Measurements from ENCODE around the gene NWD2.

Gene NWD2

DNA sequence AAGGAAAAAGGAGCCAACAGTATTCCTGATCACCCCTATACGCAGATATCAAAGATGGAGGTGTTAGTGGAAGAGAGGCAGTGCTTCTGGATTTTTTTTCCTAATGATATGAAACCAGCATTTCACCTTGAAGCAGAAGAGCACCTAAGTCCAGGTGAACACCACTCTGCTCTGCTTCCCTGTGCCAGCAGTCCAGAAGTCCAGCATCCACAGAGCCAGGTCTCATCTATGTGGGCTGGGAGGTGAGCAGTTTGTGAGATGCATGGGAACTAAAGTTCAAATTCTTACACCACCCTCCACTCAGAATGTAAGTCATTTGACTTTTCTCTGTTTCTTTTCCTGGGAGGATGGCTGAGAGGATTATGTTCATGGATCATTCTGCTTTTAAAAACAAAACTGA lies 239.1 kb downstream of the NWD2 start:
- no peaks in the 10 kb centered on the region for H4K20me1 ChIP-seq (ENCODE audit: low read depth, low read length)
- H3K4me2 ChIP-seq (ENCODE audit: low read depth, low read length, poor library complexity, severe bottlenecking), result no peak overlapping the region
- no peaks in the 10 kb centered on the region for H3K36me3 ChIP-seq (ENCODE audit: low read length)
- H3K9me2 ChIP-seq (replicated peaks; ENCODE audit: insufficient read depth, low read length), result no peaks in the 10 kb centered on the region
- no peaks in the 10 kb centered on the region for H3F3A ChIP-seq (ENCODE audit: insufficient read depth)
- no peak overlapping the region for H3K9ac ChIP-seq (ENCODE audit: low read length)
- no peaks in the 10 kb centered on the region for H3K9me3 ChIP-seq (ENCODE audit: insufficient read depth, low read length)
- H3K27ac ChIP-seq (ENCODE audit: low read depth, low read length), result no peak overlapping the region
- no peak for TF ChIP-seq EZH2phosphoT487 (conservative IDR thresholded peaks at IDR 0.05; ENCODE audit: low read length)
- TF ChIP-seq, protein P1, sequence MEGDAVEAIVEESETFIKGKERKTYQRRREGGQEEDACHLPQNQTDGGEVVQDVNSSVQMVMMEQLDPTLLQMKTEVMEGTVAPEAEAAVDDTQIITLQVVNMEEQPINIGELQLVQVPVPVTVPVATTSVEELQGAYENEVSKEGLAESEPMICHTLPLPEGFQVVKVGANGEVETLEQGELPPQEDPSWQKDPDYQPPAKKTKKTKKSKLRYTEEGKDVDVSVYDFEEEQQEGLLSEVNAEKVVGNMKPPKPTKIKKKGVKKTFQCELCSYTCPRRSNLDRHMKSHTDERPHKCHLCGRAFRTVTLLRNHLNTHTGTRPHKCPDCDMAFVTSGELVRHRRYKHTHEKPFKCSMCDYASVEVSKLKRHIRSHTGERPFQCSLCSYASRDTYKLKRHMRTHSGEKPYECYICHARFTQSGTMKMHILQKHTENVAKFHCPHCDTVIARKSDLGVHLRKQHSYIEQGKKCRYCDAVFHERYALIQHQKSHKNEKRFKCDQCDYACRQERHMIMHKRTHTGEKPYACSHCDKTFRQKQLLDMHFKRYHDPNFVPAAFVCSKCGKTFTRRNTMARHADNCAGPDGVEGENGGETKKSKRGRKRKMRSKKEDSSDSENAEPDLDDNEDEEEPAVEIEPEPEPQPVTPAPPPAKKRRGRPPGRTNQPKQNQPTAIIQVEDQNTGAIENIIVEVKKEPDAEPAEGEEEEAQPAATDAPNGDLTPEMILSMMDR (IDR thresholded peaks at IDR 0.05; ENCODE audit: insufficient read depth, low read length, poor library complexity, severe bottlenecking), result no peak
- H3K79me2 ChIP-seq (ENCODE audit: insufficient read depth, low read length), result no peaks in the 10 kb centered on the region
- H2AFZ ChIP-seq (ENCODE audit: low read depth, low read length, severe bottlenecking), result no peak overlapping the region
- no peaks in the 10 kb centered on the region for H3K27me3 ChIP-seq (ENCODE audit: low read length)
- no peak overlapping the region for H3K4me3 ChIP-seq (ENCODE audit: insufficient read depth, low read length, poor library complexity, severe bottlenecking)

DNA sequence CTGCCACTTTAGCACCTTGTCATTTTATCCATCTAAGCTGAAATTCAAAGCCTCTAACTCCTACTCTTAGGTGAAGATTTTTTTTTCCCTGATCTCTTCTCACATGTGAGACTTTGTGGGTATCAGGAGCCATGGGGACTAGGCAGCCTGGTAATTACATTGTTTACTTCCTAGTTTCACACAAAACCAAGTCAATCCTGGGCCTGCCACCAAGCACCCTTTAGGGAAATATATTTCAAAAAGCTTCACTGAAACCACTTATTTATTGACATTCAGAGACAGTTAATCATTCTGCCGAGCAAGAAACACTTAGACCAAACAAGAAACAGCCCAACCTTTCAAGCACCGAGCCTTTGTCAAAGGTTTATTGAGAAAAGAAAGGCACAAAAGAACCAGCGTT lies 241.6 kb downstream of the NWD2 start:
- TF ChIP-seq, protein P1 (IDR thresholded peaks at IDR 0.05; ENCODE audit: insufficient read depth, low read length, poor library complexity, severe bottlenecking), result no peak
- TF ChIP-seq EZH2phosphoT487 (conservative IDR thresholded peaks at IDR 0.05; ENCODE audit: low read length), result no peak
- H3K36me3 ChIP-seq (ENCODE audit: low read length), result no peaks in the 10 kb centered on the region
- H3K27me3 ChIP-seq (ENCODE audit: low read length), result no peaks in the 10 kb centered on the region
- no peak overlapping the region for H3K4me2 ChIP-seq (ENCODE audit: low read depth, low read length, poor library complexity, severe bottlenecking)
- H3K9me2 ChIP-seq (replicated peaks; ENCODE audit: insufficient read depth, low read length), result no peaks in the 10 kb centered on the region
- no peak overlapping the region for H3K9ac ChIP-seq (ENCODE audit: low read length)
- no peaks in the 10 kb centered on the region for H4K20me1 ChIP-seq (ENCODE audit: low read depth, low read length)
- H3K9me3 ChIP-seq (ENCODE audit: insufficient read depth, low read length), result no peaks in the 10 kb centered on the region
- no peak overlapping the region for H3K27ac ChIP-seq (ENCODE audit: low read depth, low read length)
- no peaks in the 10 kb centered on the region for H3K79me2 ChIP-seq (ENCODE audit: insufficient read depth, low read length)
- H3K4me3 ChIP-seq (ENCODE audit: insufficient read depth, low read length, poor library complexity, severe bottlenecking), result no peak overlapping the region
- H3F3A ChIP-seq (ENCODE audit: insufficient read depth), result no peaks in the 10 kb centered on the region
- no peak overlapping the region for H2AFZ ChIP-seq (ENCODE audit: low read depth, low read length, severe bottlenecking)

DNA sequence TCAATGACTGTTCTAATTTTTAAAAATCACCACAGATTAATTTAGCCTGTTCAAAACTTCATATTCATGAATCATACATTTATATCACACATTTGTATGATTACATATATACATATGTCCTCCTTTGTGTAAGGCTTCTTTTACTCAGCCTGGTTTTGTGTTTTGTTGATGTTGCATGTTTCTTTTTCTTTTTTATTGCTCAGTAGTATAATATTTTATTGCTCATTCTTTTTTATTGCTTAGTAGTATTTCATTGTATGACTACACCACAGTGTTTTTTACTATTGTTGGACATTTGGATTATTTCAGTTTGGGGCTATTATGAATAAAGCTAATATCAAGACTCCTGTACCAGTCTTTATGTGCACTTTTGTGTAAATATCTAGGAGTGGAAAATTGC lies 243.1 kb downstream of the NWD2 start:
- no peak for TF ChIP-seq EZH2phosphoT487 (conservative IDR thresholded peaks at IDR 0.05; ENCODE audit: low read length)
- TF ChIP-seq, protein P1 (IDR thresholded peaks at IDR 0.05; ENCODE audit: insufficient read depth, low read length, poor library complexity, severe bottlenecking), result no peak
- Histone ChIP-seq H3F3A (ENCODE audit: insufficient read depth) (no peaks in the 10 kb centered on the region), H3K4me3 (ENCODE audit: insufficient read depth, low read length, poor library complexity, severe bottlenecking) (no peak overlapping the region), H3K4me2 (ENCODE audit: low read depth, low read length, poor library complexity, severe bottlenecking) (no peak overlapping the region), H3K27ac (ENCODE audit: low read depth, low read length) (no peak overlapping the region), H2AFZ (ENCODE audit: low read depth, low read length, severe bottlenecking) (no peak overlapping the region), H3K36me3 (ENCODE audit: low read length) (no peaks in the 10 kb centered on the region), H3K27me3 (ENCODE audit: low read length) (no peaks in the 10 kb centered on the region), H3K79me2 (ENCODE audit: insufficient read depth, low read length) (no peaks in the 10 kb centered on the region), H4K20me1 (ENCODE audit: low read depth, low read length) (no peaks in the 10 kb centered on the region), H3K9ac (ENCODE audit: low read length) (no peak overlapping the region), H3K9me2 (replicated peaks; ENCODE audit: insufficient read depth, low read length) (no peaks in the 10 kb centered on the region), H3K9me3 (ENCODE audit: insufficient read depth, low read length) (no peaks in the 10 kb centered on the region)

All from SU-DHL-6 (cell line).